ENCODE results near the gene TECR. TPM values are rescaled to one million over a fixed set of nuclear protein-coding genes. Genes with fewer than 3 reads are reported as not detected.

The TECR gene
- total and polyA plus RNA-seq, 2 of the 13 experiments (the other 11 are each of a cell fraction or from before 2014, with no cell fraction given), result 54.9 to 121 TPM

GRCh38 chr19:14563590-14563926 lies 34.2 kb downstream of the TECR start (continued):
- TF ChIP-seq ARID5B (CRISPR knock-in tag; IDR thresholded peaks at IDR 0.05) (no peak), YY1 (IDR thresholded peaks at IDR 0.05; ENCODE audit: insufficient read depth, insufficient replicate concordance, low read depth, low read length) (no peak), TOPORS (CRISPR knock-in tag; IDR thresholded peaks at IDR 0.05) (no peak), KAT2B (IDR thresholded peaks at IDR 0.05; ENCODE audit: borderline replicate concordance, low read depth, low read length) (no peak), CCAR2 (optimal IDR thresholded peaks at IDR 0.05; ENCODE audit: low read depth, low read length) (no peak), ZSCAN21 (CRISPR knock-in tag; IDR thresholded peaks at IDR 0.05; ENCODE audit: borderline replicate concordance) (no peak)
- TF ChIP-seq, protein P1, sequence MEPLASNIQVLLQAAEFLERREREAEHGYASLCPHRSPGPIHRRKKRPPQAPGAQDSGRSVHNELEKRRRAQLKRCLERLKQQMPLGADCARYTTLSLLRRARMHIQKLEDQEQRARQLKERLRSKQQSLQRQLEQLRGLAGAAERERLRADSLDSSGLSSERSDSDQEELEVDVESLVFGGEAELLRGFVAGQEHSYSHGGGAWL (CRISPR knock-in tag; IDR thresholded peaks at IDR 0.05), result no peak

GRCh38 chr19:14563989-14564651 lies 34.7 kb downstream of the TECR start:
- in situ Hi-C loops (cut with HindIII; ENCODE audit: extremely low pct_ligation_motif_present, low pct_unique_long_range_greater_than_20kb), result no loop called here
- H3K27ac ChIP-seq (ENCODE audit: extremely low read length, insufficient read depth, low read length), result no peak overlapping the region

More at GRCh38 chr19:14563989-14564651, 34.7 kb downstream of the TECR start:
- Histone ChIP-seq H3K27me3 (ENCODE audit: control insufficient read depth in 1 of 2, insufficient read depth in 2 of 2, low read length in 2 of 2) (no peaks in the 10 kb centered on the region), H4K20me1 (ENCODE audit: insufficient read depth, low read length) (no peaks in the 10 kb centered on the region; the same call in 1 of the 2 replicates), H3K4me2 (ENCODE audit: low read depth, low read length) (no peak overlapping the region), H3K4me1 (ENCODE audit: insufficient read depth, low read length) (peaks cover 9% of the 10 kb centered on the region; the same call in 1 of the 2 replicates), H3K4me3 (replicated peaks in 1 of 3; ENCODE audit: insufficient read depth in 1 of 3, low read depth in 2 of 3, low read length in 3 of 3) (no peak overlapping the region), H2AFZ (ENCODE audit: low read length) (no peak overlapping the region), H3K9me3 (ENCODE audit: low read length) (no peaks in the 10 kb centered on the region), H3K79me2 (ENCODE audit: insufficient read depth, low read length) (peaks cover 11% of the 10 kb centered on the region), H3K9ac (ENCODE audit: insufficient read depth, low read depth, low read length) (no peak overlapping the region), H3K36me3 (replicated peaks in 1 of 2; ENCODE audit: control insufficient read depth in 1 of 2, insufficient read depth in 2 of 2, low read length in 2 of 2) (peaks cover 4 to 17% of the 10 kb centered on the region in 2 experiments; a peak in 3 of 5 replicates)
- POLR2A ChIA-PET, result no interaction called here
- TF ChIP-seq CEBPB (IDR thresholded peaks at IDR 0.05; ENCODE audit: borderline replicate concordance, low read depth, low read length) (0 out of 2 replicates have a peak, but pooled peaks have one; percentile 6), MYNN (CRISPR knock-in tag; IDR thresholded peaks at IDR 0.05; ENCODE audit: low read depth) (no peak), NPAS2 (CRISPR knock-in tag; IDR thresholded peaks at IDR 0.05; ENCODE audit: borderline replicate concordance) (no peak)
- ATAC-seq, result peak; percentile 29
- intact Hi-C loops (cut with micrococcal nuclease; ENCODE audit: unreplicated experiment), result no loop called here
- no peak for DNase-seq (ENCODE audit: low spot score)
- no TSS peak for BruUV-seq (replicated peaks)
- no peak for FAIRE-seq
- 95% methylated on average over 33 of the region's 33 CpGs for WGBS (ENCODE audit: low lambda C conversion rate)
- CTCF ChIA-PET (ENCODE audit: low intra/inter-chr PET ratio, low total read pairs), result no interaction called here
